ENCODE data around the gene FCER1G. TPM values are rescaled to one million over a fixed set of nuclear protein-coding genes. Genes with fewer than 3 reads are reported as not detected.

The FCER1G gene
- total RNA-seq, 2 donors from 2014 or later = 27.0 to 42.0 TPM

DNA sequence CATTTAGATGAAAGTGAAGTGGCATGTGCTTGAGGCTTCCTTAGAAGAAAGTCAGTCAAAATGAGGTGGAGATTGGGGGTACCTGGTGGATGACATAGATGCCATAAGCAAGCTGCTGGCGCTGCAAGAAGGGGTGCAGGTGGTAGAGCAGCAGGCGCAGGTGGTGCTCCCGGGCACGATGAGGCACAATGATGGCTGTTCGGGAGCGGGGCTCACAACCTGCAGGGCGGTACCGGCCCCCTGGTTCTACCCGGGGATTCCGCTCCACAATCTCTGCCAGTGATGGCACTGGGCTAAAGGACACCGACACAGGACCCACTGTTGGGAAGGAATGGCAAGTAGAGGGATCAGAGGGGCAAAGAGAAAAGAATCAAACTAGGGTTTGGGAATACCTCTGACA, 40.2 kb upstream of the FCER1G start:
- H3K27me3 ChIP-seq = no peaks in the 10 kb centered on the region
- 91 to 95% methylated on average over 10 to 11 of the region's 11 CpGs for WGBS, 2 donors
- no peak for DNase-seq
- peaks cover 41% of the 10 kb centered on the region for H3K4me1 ChIP-seq
- H3K9me3 ChIP-seq = no peaks in the 10 kb centered on the region
- H3K36me3 ChIP-seq (replicated peaks in 1 of 2; ENCODE audit: insufficient read depth in 1 of 2, low read depth in 2 of 2) = peaks cover 12 to 24% of the 10 kb centered on the region in 2 donors
- TF ChIP-seq, protein P1, sequence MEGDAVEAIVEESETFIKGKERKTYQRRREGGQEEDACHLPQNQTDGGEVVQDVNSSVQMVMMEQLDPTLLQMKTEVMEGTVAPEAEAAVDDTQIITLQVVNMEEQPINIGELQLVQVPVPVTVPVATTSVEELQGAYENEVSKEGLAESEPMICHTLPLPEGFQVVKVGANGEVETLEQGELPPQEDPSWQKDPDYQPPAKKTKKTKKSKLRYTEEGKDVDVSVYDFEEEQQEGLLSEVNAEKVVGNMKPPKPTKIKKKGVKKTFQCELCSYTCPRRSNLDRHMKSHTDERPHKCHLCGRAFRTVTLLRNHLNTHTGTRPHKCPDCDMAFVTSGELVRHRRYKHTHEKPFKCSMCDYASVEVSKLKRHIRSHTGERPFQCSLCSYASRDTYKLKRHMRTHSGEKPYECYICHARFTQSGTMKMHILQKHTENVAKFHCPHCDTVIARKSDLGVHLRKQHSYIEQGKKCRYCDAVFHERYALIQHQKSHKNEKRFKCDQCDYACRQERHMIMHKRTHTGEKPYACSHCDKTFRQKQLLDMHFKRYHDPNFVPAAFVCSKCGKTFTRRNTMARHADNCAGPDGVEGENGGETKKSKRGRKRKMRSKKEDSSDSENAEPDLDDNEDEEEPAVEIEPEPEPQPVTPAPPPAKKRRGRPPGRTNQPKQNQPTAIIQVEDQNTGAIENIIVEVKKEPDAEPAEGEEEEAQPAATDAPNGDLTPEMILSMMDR (IDR thresholded peaks at IDR 0.05) = no peak
- TF ChIP-seq POLR2A (IDR thresholded peaks at IDR 0.05) = no peak
- no peak overlapping the region for H3K4me3 ChIP-seq
- intact Hi-C loops (cut with DNase I) = no loop called here
- no peak overlapping the region for H3K27ac ChIP-seq
- ATAC-seq = no peak

DNA sequence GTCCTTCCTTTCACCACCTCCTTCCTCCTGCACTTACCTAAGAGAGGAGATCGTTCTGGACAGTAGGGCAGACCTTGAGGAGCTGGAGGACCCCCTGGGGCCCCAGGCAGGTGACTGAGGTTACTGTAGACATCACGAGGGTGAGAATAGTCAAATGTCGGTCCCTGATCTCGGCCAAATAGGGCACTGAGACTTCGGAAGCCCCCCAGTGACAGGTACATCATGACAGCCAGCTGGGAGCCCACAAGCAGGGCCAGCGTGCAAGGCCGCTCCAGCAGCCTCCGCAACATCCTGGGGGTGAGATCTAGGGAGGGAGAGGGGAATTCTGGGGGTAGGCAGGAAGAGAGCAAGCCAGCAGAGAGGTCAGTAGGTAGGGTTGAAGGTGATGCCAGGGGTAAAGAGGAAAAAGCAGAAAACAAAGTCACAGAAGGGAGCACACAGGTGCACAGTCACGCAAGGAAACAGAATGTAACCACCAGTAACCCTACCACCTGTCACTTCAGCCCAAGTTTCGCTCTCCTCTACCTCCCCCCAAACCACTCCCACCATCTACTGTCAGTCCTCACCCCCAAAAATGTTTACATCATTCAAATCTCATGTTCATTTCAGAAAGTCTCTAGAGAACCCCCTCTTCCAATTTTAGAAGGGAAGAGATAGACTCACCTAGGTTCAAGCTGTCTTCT, 39.2 kb upstream of the FCER1G start:
- no peak for TF ChIP-seq POLR2A (IDR thresholded peaks at IDR 0.05)
- TF ChIP-seq, protein P1 (IDR thresholded peaks at IDR 0.05) = no peak
- H3K27ac ChIP-seq = peak overlapping the region in 1 of 4 donors; percentile 93
- ATAC-seq (no peak), DNase-seq (no peak)
- H3K27me3 ChIP-seq = no peaks in the 10 kb centered on the region
- H3K4me1 ChIP-seq = peaks cover 41% of the 10 kb centered on the region
- H3K36me3 ChIP-seq (replicated peaks in 1 of 2; ENCODE audit: insufficient read depth in 1 of 2, low read depth in 2 of 2) = peaks cover 12 to 22% of the 10 kb centered on the region in 2 donors
- WGBS, 2 donors = 73 to 80% methylated on average over 10 of the region's 10 CpGs
- intact Hi-C loops (cut with DNase I) = no loop called here
- H3K9me3 ChIP-seq = no peaks in the 10 kb centered on the region
- H3K4me3 ChIP-seq = no peak overlapping the region

DNA sequence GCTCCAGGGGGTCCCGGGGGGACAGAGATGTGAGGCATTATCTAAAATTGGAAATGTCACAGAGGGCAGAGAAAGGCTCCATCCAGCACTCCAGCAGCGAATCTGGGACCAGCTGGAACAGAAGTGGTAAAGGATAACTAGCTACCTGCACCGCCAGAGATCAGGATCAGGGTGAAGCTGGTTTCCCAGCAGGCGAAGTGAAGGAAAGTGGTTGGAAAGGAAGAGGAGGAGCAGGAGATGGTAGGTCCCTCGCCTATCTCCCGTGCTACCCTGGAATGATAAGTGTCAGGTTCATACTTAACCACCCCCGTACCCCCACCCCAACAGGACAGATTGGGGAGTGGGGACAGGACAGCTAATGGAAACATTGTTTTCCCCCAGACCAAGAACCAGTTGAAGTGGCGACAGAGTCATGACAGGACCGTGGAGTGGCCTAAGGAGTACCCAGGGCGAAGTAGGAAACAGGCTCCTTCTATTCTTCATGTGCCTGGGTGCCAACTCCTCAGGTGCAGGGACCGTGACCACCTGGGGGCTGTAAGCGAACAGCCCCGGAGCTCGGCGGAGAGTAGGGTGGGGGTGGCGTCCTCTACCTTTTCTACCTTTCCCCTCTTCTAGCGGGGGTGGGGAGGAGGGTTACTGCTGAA, 38.5 kb upstream of the FCER1G start:
- Histone ChIP-seq H3K27ac (peak overlapping the region; percentile 81 to 93 (median 91)), H3K36me3 (replicated peaks in 1 of 2; ENCODE audit: insufficient read depth in 1 of 2, low read depth in 2 of 2) (peaks cover 5 to 17% of the 10 kb centered on the region in 2 donors), H3K9me3 (no peaks in the 10 kb centered on the region), H3K4me3 (peak overlapping the region; percentile 48 to 65), H3K27me3 (no peaks in the 10 kb centered on the region), H3K4me1 (peaks cover 40% of the 10 kb centered on the region)
- intact Hi-C loops (cut with DNase I) = no loop called here
- ATAC-seq = peak; percentile 16
- DNase-seq = no peak
- no peak for TF ChIP-seq POLR2A (IDR thresholded peaks at IDR 0.05)
- TF ChIP-seq, protein P1 (IDR thresholded peaks at IDR 0.05) = no peak
- 4 to 8% methylated on average over 15 to 17 of the region's 17 CpGs for WGBS, 2 donors

DNA sequence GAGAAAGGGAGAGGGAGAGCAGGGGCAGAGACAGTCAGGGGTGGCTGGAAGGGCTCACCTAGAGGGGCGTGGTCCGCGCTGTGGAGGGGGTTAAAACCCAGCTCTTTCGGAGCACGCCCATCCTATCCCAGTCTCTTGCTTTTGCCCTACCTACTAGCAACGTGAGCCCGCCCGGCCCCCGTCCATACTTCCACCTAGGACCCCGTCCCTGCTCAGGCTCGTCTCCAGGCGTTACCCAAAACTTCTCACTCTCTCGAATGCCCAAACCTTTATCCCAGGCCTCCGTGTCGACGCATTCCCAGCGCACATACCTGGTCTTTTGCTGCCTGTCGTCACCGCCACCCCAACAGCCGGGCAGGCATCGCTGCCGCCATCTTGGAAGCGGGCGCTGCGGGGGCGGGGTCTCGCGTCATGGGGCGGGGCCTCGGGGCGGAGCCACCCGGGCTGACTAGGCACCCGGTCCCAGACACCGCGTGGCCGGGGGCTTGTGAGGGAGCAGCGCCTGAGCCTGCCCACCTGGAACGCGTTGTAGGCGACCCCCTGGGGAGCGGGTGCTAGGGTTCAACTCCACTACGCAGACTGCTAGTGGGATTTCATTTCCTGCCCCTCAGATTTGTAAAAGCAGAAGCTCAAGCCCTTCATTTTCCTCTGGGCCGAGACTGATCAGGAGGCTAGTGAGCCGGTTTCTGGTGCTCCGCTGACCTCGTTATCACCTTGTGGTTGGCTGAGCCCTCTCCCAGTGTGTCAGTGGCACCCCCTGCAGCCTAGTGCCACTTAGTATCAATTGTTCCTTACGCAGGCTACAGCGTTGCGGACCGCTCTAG, 37.8 kb upstream of the FCER1G start, which contains the start of gene B4GALT3:
B4GALT3 (minus strand) TSS at position 396 of the 824 bp plus-strand sequence. CDS start 1,447 bp downstream, outside the sequence.
- H3K36me3 ChIP-seq (replicated peaks in 1 of 2; ENCODE audit: insufficient read depth in 1 of 2, low read depth in 2 of 2) = peaks cover 0 to 11% of the 10 kb centered on the region in 2 donors
- intact Hi-C loops (cut with DNase I) = no loop called here
- WGBS, 2 donors = 1 to 5% methylated on average over 20 to 43 of the region's 50 CpGs
- H3K27ac ChIP-seq = peak within 1 kb of the TSS; percentile 81 to 93 (median 91)
- H3K9me3 ChIP-seq = no peaks in the 10 kb centered on the region
- peak within 1 kb of the TSS; percentile 48 to 65 for H3K4me3 ChIP-seq
- DNase-seq (peak; percentile 89 to 93 (median 91)), ATAC-seq (peak; percentile 97)
- peaks cover 37% of the 10 kb centered on the region for H3K4me1 ChIP-seq
- H3K27me3 ChIP-seq = no peaks in the 10 kb centered on the region
- TF ChIP-seq, protein P1 (IDR thresholded peaks at IDR 0.05) = peak in 5 of 7 experiments; percentile 10 to 45 (median 33)
- peak; percentile 71 to 91 (median 87) for TF ChIP-seq POLR2A (IDR thresholded peaks at IDR 0.05)

Data from body of pancreas (tissue), 4 donors.